Astrocyte (in vitro differentiated cells and primary cell): Measurements from ENCODE around the gene USP17L30. TPM values are rescaled to one million over a fixed set of nuclear protein-coding genes. Genes with fewer than 3 reads are reported as not detected.
"Not testable (repeated sequence)": the region's sequence is repeated elsewhere in the genome, so short reads cannot be mapped to it uniquely, and the experiment has no call there.

Source experiments
- DNase-seq: peaks from one replicate; pipeline ENCODE4 v3.0.0-alpha.2; 2010; ENCODE audit warnings: low read depth
- FAIRE-seq: peaks from 2 replicates; lab custom pipeline; 2011; peaks lifted over from hg19 to GRCh38; lab: Jason Lieb, UNC
- H2AFZ ChIP-seq: 2 replicates; pipeline ENCODE4 v1.6.0; 2012; ENCODE audit warnings: low read depth, low read length, inconsistent platforms
- H3K27ac ChIP-seq: 2 replicates; pipeline ENCODE4 v1.5.1; 2011; ENCODE audit warnings: low read depth, low read length, inconsistent platforms
- H3K27me3 ChIP-seq: 2 replicates; pipeline ENCODE4 v1.6.0; 2011; ENCODE audit warnings: low read length, inconsistent platforms; ENCODE audit not compliant: insufficient read depth
- H3K36me3 ChIP-seq: 2 replicates; pipeline ENCODE4 v1.5.1; 2011; ENCODE audit warnings: low read length, inconsistent platforms; ENCODE audit not compliant: insufficient read depth
- H3K4me1 ChIP-seq: 2 replicates; pipeline ENCODE4 v1.5.1; 2011; ENCODE audit warnings: low read length, inconsistent platforms; ENCODE audit not compliant: insufficient read depth
- H3K4me2 ChIP-seq: 2 replicates; pipeline ENCODE4 v1.6.0; 2012; ENCODE audit warnings: low read length, inconsistent platforms
- H3K4me3 ChIP-seq: 2 replicates; pipeline ENCODE4 v1.5.1; 2011; ENCODE audit warnings: low read depth, mild to moderate bottlenecking, low read length, inconsistent platforms; ENCODE audit not compliant: insufficient read depth
- H3K79me2 ChIP-seq: 2 replicates; pipeline ENCODE4 v1.6.0; 2012; ENCODE audit warnings: mild to moderate bottlenecking, low read length, inconsistent platforms; ENCODE audit not compliant: insufficient read depth
- H3K9ac ChIP-seq: 2 replicates; pipeline ENCODE4 v1.6.0; 2012; ENCODE audit warnings: mild to moderate bottlenecking, low read length, inconsistent platforms
- H3K9me3 ChIP-seq: 2 replicates; pipeline ENCODE4 v1.5.1; 2012; ENCODE audit warnings: low read depth, mild to moderate bottlenecking, low read length, inconsistent platforms; ENCODE audit not compliant: insufficient read depth
- H4K20me1 ChIP-seq: 2 replicates; pipeline ENCODE4 v1.6.0; 2012; ENCODE audit warnings: low read length, inconsistent platforms; ENCODE audit not compliant: insufficient read depth
- H3K27ac Mint-ChIP-seq: one replicate; pipeline ENCODE4 v1.8.0; 2021; ENCODE audit warnings: mild to moderate bottlenecking, mixed read lengths; ENCODE audit not compliant: unreplicated experiment
- H3K27me3 Mint-ChIP-seq: one replicate; pipeline ENCODE4 v1.8.0; 2021; ENCODE audit warnings: low read depth, mixed read lengths; ENCODE audit not compliant: unreplicated experiment
- H3K36me3 Mint-ChIP-seq: one replicate; pipeline ENCODE4 v1.8.0; 2021; ENCODE audit warnings: low read depth, mixed read lengths; ENCODE audit not compliant: unreplicated experiment
- H3K4me1 Mint-ChIP-seq: one replicate; pipeline ENCODE4 v1.8.0; 2021; ENCODE audit warnings: low read depth, mixed read lengths; ENCODE audit not compliant: unreplicated experiment
- H3K4me3 Mint-ChIP-seq: one replicate; pipeline ENCODE4 v1.8.0; 2021; ENCODE audit warnings: mild to moderate bottlenecking, moderate library complexity, mixed read lengths; ENCODE audit not compliant: unreplicated experiment
- H3K9me3 Mint-ChIP-seq: one replicate; pipeline ENCODE4 v1.8.0; 2021; ENCODE audit warnings: mild to moderate bottlenecking, mixed read lengths; ENCODE audit not compliant: unreplicated experiment
- total RNA-seq: library from RNA; stranded (reverse); gene quantifications from 2 replicates; pipeline ENCODE4 v1.2.1, GENCODE V29; 2021

USP17L30 gene
- total RNA-seq, 1 donor from 2014 or later = not detected

GRCh38 chr4:9343848-9344247 is 19.1 kb upstream of the USP17L30 start, which contains the start of gene USP17L27:
TSS of gene USP17L27 (plus strand) at chr4:9344148. CDS start at chr4:9344148, 0 bp downstream.
- H3K27ac ChIP-seq, H3K4me1 ChIP-seq, H3K27me3 Mint-ChIP-seq, H3K36me3 Mint-ChIP-seq, H3K4me3 Mint-ChIP-seq, H3K27me3 ChIP-seq, DNase-seq, H3K27ac Mint-ChIP-seq, H3K4me1 Mint-ChIP-seq, H3K9me3 ChIP-seq, FAIRE-seq, H2AFZ ChIP-seq, H3K9me3 Mint-ChIP-seq, H3K4me2 ChIP-seq, H3K4me3 ChIP-seq, H4K20me1 ChIP-seq, H3K79me2 ChIP-seq, H3K36me3 ChIP-seq, H3K9ac ChIP-seq: not testable (repeated sequence)

- DNase-seq, H3K4me1 ChIP-seq, H3K27me3 ChIP-seq, H3K4me3 ChIP-seq, H4K20me1 ChIP-seq, H3K27ac ChIP-seq, H3K4me3 Mint-ChIP-seq, H3K27ac Mint-ChIP-seq, H3K79me2 ChIP-seq, H2AFZ ChIP-seq, H3K9me3 Mint-ChIP-seq, H3K36me3 ChIP-seq, H3K27me3 Mint-ChIP-seq, H3K9me3 ChIP-seq, H3K9ac ChIP-seq, H3K4me1 Mint-ChIP-seq, FAIRE-seq, H3K4me2 ChIP-seq, H3K36me3 Mint-ChIP-seq: not testable (repeated sequence)
Observed at GRCh38 chr4:9348593-9348992, 14.3 kb upstream of the USP17L30 start, which contains the start of gene USP17L28. TSS of gene USP17L28 (plus strand) at chr4:9348893. CDS start at chr4:9348893, 0 bp downstream.

- H3K4me3 Mint-ChIP-seq, H3K36me3 ChIP-seq, H3K9me3 ChIP-seq, H3K27ac ChIP-seq, H3K27me3 Mint-ChIP-seq, H3K9ac ChIP-seq, H3K9me3 Mint-ChIP-seq, FAIRE-seq, H3K79me2 ChIP-seq, H3K4me3 ChIP-seq, H3K36me3 Mint-ChIP-seq, H3K27me3 ChIP-seq, DNase-seq, H3K4me1 Mint-ChIP-seq, H2AFZ ChIP-seq, H4K20me1 ChIP-seq, H3K4me1 ChIP-seq, H3K4me2 ChIP-seq, H3K27ac Mint-ChIP-seq: not testable (repeated sequence)
Observed at GRCh38 chr4:9350866-9351265, 12.1 kb upstream of the USP17L30 start.

- H3K4me3 ChIP-seq, H3K4me2 ChIP-seq, H3K79me2 ChIP-seq, H3K4me3 Mint-ChIP-seq, H3K27ac Mint-ChIP-seq, H3K4me1 Mint-ChIP-seq, H3K27me3 Mint-ChIP-seq, DNase-seq, H3K9me3 Mint-ChIP-seq, H3K36me3 ChIP-seq, H2AFZ ChIP-seq, H3K9ac ChIP-seq, H3K4me1 ChIP-seq, H3K27ac ChIP-seq, FAIRE-seq, H3K36me3 Mint-ChIP-seq, H3K9me3 ChIP-seq, H4K20me1 ChIP-seq, H3K27me3 ChIP-seq: not testable (repeated sequence)
Observed at GRCh38 chr4:9353338-9353737, 9.6 kb upstream of the USP17L30 start, which contains the start of gene USP17L29. TSS of gene USP17L29 (plus strand) at chr4:9353638. CDS start at chr4:9353638, 0 bp downstream.

GRCh38 chr4:9379881-9380280 is 17.0 kb downstream of the USP17L30 start:
- not testable (repeated sequence) for H3K27me3 Mint-ChIP-seq, H3K27ac ChIP-seq, H4K20me1 ChIP-seq, H3K4me1 Mint-ChIP-seq, H3K4me3 ChIP-seq, FAIRE-seq, H3K27me3 ChIP-seq, DNase-seq, H3K4me2 ChIP-seq, H3K9me3 Mint-ChIP-seq, H3K4me3 Mint-ChIP-seq, H3K9ac ChIP-seq, H3K9me3 ChIP-seq, H3K27ac Mint-ChIP-seq, H2AFZ ChIP-seq, H3K79me2 ChIP-seq, H3K36me3 Mint-ChIP-seq, H3K4me1 ChIP-seq, H3K36me3 ChIP-seq

- H3K27ac Mint-ChIP-seq, H3K9me3 Mint-ChIP-seq, H3K4me3 ChIP-seq, DNase-seq, H3K9ac ChIP-seq, H4K20me1 ChIP-seq, H3K4me3 Mint-ChIP-seq, H3K36me3 ChIP-seq, H3K79me2 ChIP-seq, H3K4me1 ChIP-seq, H3K27ac ChIP-seq, H3K4me1 Mint-ChIP-seq, H3K27me3 ChIP-seq, H3K9me3 ChIP-seq, H3K27me3 Mint-ChIP-seq, H3K36me3 Mint-ChIP-seq, FAIRE-seq: not testable (repeated sequence)
- H3K4me2 ChIP-seq = peak overlapping the region; percentile 59
- H2AFZ ChIP-seq = peak overlapping the region; percentile 41
Observed at GRCh38 chr4:9381012-9381534, 18.1 kb downstream of the USP17L30 start.
